ENCODE measurements around the gene FBLN5.

GRCh38 chr14:91867316-91867988 is 80.0 kb downstream of the FBLN5 start, which contains the start of gene TC2N:
- TF ChIP-seq CTCF (IDR thresholded peaks at IDR 0.05) (no peak), POLR2AphosphoS5 (IDR thresholded peaks at IDR 0.05; ENCODE audit: insufficient read depth in 1 of 2, low read depth in 1 of 2) (no peak)

Measured in vagina (tissue), 2 donors.